Liver (tissue), 9 donors: Measurements from ENCODE around the gene PPP6R3. TPM values are rescaled to one million over a fixed set of nuclear protein-coding genes. Genes with fewer than 3 reads are reported as not detected.
A peak's percentile ranks its signal among the peaks of the same experiment; 100 is the strongest.

Experiments used
- DNase-seq: peaks from one replicate; pipeline ENCODE4 v3.0.0-alpha.2; 2017; ENCODE audit warnings: low spot score
- H3K27ac ChIP-seq, 2 donors: one replicate each; pipeline ENCODE4 v1.7.0; 2013; ENCODE audit warnings: inconsistent platforms in 2 of 2, low read length in 2 of 2, control low read depth in 1 of 2, low read depth in 1 of 2, mild to moderate bottlenecking in 1 of 2
- H3K27me3 ChIP-seq, 4 donors: one replicate each; pipeline versions ENCODE4 v1.6.1 to v1.7.0; 2013; ENCODE audit warnings: low read length in 3 of 4, inconsistent platforms in 1 of 4, mild to moderate bottlenecking in 1 of 4, moderate library complexity in 1 of 4; ENCODE audit not compliant: control insufficient read depth in 4 of 4, insufficient read depth in 4 of 4
- H3K36me3 ChIP-seq, 4 donors: one replicate each; pipeline versions ENCODE4 v1.6.1 to v1.7.0; 2013; ENCODE audit warnings: low read length in 3 of 4, mild to moderate bottlenecking in 3 of 4, low read depth in 1 of 4, moderate library complexity in 1 of 4; ENCODE audit not compliant: control insufficient read depth in 4 of 4, insufficient read depth in 3 of 4
- H3K4me1 ChIP-seq, 4 donors: one replicate each; pipeline versions ENCODE4 v1.6.1 to v1.7.0; 2013; ENCODE audit warnings: low read length in 3 of 4, mild to moderate bottlenecking in 3 of 4, moderate library complexity in 1 of 4; ENCODE audit not compliant: control insufficient read depth in 4 of 4, insufficient read depth in 4 of 4
- H3K4me3 ChIP-seq, 3 donors: one replicate each; pipeline versions ENCODE4 v1.6.1 to v1.7.0; 2013; ENCODE audit warnings: low read length in 3 of 3, control low read depth in 1 of 3, low read depth in 1 of 3, mild to moderate bottlenecking in 1 of 3
- H3K9ac ChIP-seq, 2 donors: one replicate each; pipeline ENCODE4 v1.7.0; 2013; ENCODE audit warnings: low read length in 2 of 2, mild to moderate bottlenecking in 2 of 2, moderate library complexity in 2 of 2, control low read depth in 1 of 2, low read depth in 1 of 2
- H3K9me3 ChIP-seq, 4 donors: one replicate each; pipeline versions ENCODE4 v1.6.1 to v1.7.0; 2013; ENCODE audit warnings: low read length in 3 of 4; ENCODE audit not compliant: control insufficient read depth in 4 of 4
- GABPA ChIP-seq, 2 donors: IDR thresholded peaks in 1 of 2; conservative IDR thresholded peaks in 1 of 2; 2 replicates each; pipeline ENCODE4 v1.6.1; 2016; ENCODE audit warnings: antibody characterized with exemption in 2 of 2, mild to moderate bottlenecking in 1 of 2, moderate library complexity in 1 of 2
- HNF4A ChIP-seq, 2 donors: conservative IDR thresholded peaks; 2 replicates each; pipeline ENCODE4 v1.6.1; 2016; ENCODE audit warnings: antibody characterized with exemption in 2 of 2, mild to moderate bottlenecking in 2 of 2
- HNF4G ChIP-seq: IDR thresholded peaks from 2 replicates; pipeline ENCODE4 v1.6.1; 2016; ENCODE audit warnings: antibody characterized with exemption
- JUND ChIP-seq, 2 donors: IDR thresholded peaks; 2 replicates each; pipeline ENCODE4 v1.6.1; 2016; ENCODE audit warnings: antibody characterized with exemption in 2 of 2
- TAF1 ChIP-seq: conservative IDR thresholded peaks from 2 replicates; pipeline ENCODE4 v1.6.1; 2016; ENCODE audit warnings: antibody characterized with exemption, mild to moderate bottlenecking
- WGBS: extraction: QIAGEN DNeasy Blood & Tissue Kit; methylation state at CpG from one replicate; pipeline ENCODE4 v1.1.7; 2013; 5-methylcytosine and 5-hydroxymethylcytosine counted together
- polyA plus RNA-seq, 2 donors: library from polyadenylated mRNA; stranded (reverse) in 1 of 2; unstranded in 1 of 2; fragments of 200-250 nt in 1 of 2; fragments of >200 nt in 1 of 2; fragmentation: Nextera tagmentation in 1 of 2; extraction: Ambion mirVana in 1 of 2; gene quantifications; one replicate each; pipeline versions ENCODE4 v1.2.1 to v1.2.3, GENCODE V29; 2013 to 2015
- total RNA-seq, 2 donors: library from RNA; depleted of rRNA; stranded (reverse); fragments of >200 nt; gene quantifications; one replicate each; pipeline ENCODE4 v1.2.3, GENCODE V29; 2014
- TF ChIP-seq, protein P1 (sequence below): IDR thresholded peaks from 2 replicates; pipeline ENCODE4 v1.6.1; 2016; ENCODE audit warnings: antibody characterized with exemption
- TF ChIP-seq, protein P2 (sequence below): IDR thresholded peaks from 2 replicates; pipeline ENCODE4 v1.6.1; 2016; ENCODE audit warnings: antibody characterized with exemption
- TF ChIP-seq, protein P3 (sequence below): IDR thresholded peaks from 2 replicates; pipeline ENCODE4 v1.6.1; 2016; ENCODE audit warnings: antibody characterized with exemption, mild to moderate bottlenecking
- donor health status: healthy.
- donor health status: healthy.
- donor health status: healthy.
- donor health status: healthy.
- donor health status: healthy.

PPP6R3 gene
- total and polyA plus RNA-seq, 4 donors: 12.3 to 101 (median 58.1) TPM

DNA sequence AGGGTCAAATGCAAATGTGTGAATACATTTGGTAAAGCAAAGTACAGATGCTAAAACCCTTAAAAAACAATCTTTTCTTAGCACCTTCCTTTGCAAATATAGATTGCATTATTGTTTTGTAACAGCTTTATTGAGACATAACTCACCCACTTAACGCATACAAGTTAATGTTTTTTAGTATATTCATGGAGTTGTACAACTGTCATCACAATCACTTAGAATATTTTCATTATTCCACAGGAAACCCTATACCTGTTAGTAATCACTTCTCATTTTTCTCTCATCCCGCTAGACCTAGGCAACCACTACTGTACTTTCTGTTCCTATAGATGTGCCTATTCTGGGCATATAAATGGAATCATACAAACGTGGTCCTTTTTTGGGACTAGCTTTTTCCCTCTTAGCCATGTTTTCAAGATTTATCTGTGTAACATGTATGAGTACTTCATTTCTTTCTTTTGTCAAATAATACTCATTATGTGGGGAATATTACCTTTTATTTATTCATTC lies 34.7 kb downstream of the PPP6R3 start (continued):
- TF ChIP-seq HNF4A (conservative IDR thresholded peaks at IDR 0.05) (no peak), GABPA (IDR thresholded peaks at IDR 0.05 in 1 of 2, conservative IDR thresholded peaks at IDR 0.05 in 1 of 2) (no peak)
- TF ChIP-seq, protein P1, sequence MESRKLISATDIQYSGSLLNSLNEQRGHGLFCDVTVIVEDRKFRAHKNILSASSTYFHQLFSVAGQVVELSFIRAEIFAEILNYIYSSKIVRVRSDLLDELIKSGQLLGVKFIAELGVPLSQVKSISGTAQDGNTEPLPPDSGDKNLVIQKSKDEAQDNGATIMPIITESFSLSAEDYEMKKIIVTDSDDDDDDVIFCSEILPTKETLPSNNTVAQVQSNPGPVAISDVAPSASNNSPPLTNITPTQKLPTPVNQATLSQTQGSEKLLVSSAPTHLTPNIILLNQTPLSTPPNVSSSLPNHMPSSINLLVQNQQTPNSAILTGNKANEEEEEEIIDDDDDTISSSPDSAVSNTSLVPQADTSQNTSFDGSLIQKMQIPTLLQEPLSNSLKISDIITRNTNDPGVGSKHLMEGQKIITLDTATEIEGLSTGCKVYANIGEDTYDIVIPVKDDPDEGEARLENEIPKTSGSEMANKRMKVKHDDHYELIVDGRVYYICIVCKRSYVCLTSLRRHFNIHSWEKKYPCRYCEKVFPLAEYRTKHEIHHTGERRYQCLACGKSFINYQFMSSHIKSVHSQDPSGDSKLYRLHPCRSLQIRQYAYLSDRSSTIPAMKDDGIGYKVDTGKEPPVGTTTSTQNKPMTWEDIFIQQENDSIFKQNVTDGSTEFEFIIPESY: no peak

DNA sequence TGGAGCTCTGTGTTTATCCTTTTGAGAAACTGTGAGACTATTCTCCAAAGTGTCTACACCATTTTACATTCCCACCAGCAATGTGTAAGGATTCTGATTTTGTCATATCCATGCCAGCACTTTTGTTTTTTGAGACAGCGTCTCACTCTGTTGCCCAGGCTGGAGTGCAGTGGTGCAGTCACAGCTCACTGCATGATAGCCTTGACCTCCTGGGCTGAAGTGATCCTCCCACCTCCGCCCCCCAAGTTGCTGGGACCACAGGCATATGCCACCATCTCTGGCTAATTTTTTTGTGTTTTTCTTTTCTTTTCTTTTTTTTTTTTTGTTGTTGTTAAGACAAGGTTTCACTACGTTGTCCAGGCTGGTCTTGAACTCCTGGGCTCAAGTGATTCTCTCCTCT lies 35.3 kb downstream of the PPP6R3 start:
- Histone ChIP-seq H3K36me3 (no peaks in the 10 kb centered on the region), H3K27ac (no peak overlapping the region), H3K9ac (no peak overlapping the region), H3K4me3 (no peak overlapping the region), H3K4me1 (peaks cover 7 to 20% (median 11%) of the 10 kb centered on the region in 4 donors), H3K9me3 (no peaks in the 10 kb centered on the region), H3K27me3 (no peaks in the 10 kb centered on the region)
- TF ChIP-seq, protein P1: no peak
- TF ChIP-seq, protein P2, sequence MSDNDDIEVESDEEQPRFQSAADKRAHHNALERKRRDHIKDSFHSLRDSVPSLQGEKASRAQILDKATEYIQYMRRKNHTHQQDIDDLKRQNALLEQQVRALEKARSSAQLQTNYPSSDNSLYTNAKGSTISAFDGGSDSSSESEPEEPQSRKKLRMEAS: no peak
- TF ChIP-seq TAF1: no peak
- TF ChIP-seq, protein P3, sequence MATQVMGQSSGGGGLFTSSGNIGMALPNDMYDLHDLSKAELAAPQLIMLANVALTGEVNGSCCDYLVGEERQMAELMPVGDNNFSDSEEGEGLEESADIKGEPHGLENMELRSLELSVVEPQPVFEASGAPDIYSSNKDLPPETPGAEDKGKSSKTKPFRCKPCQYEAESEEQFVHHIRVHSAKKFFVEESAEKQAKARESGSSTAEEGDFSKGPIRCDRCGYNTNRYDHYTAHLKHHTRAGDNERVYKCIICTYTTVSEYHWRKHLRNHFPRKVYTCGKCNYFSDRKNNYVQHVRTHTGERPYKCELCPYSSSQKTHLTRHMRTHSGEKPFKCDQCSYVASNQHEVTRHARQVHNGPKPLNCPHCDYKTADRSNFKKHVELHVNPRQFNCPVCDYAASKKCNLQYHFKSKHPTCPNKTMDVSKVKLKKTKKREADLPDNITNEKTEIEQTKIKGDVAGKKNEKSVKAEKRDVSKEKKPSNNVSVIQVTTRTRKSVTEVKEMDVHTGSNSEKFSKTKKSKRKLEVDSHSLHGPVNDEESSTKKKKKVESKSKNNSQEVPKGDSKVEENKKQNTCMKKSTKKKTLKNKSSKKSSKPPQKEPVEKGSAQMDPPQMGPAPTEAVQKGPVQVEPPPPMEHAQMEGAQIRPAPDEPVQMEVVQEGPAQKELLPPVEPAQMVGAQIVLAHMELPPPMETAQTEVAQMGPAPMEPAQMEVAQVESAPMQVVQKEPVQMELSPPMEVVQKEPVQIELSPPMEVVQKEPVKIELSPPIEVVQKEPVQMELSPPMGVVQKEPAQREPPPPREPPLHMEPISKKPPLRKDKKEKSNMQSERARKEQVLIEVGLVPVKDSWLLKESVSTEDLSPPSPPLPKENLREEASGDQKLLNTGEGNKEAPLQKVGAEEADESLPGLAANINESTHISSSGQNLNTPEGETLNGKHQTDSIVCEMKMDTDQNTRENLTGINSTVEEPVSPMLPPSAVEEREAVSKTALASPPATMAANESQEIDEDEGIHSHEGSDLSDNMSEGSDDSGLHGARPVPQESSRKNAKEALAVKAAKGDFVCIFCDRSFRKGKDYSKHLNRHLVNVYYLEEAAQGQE: no peak
- no peak for TF ChIP-seq GABPA (IDR thresholded peaks at IDR 0.05 in 1 of 2, conservative IDR thresholded peaks at IDR 0.05 in 1 of 2)
- WGBS: 86% methylated on average over 3 of the region's 3 CpGs
- no peak for DNase-seq

DNA sequence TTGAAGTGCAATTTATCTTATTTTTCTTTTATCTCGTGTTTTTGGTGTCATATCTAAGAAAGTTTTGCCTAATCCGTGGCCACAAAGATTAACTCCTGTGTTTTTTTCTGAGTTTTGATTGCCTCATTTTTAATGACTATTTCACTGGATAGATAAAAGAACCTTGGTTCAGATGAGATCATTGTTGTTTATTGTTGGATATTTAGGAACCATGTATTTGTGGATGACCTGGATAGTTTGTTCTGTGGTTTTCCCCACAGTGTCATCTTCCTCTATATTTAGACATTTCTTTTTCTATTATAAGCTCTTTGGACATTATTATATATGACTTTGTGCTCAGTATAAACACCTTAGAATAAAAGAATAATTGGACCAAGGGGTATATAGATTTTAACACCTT lies 37.2 kb downstream of the PPP6R3 start:
- H3K4me1 ChIP-seq: peaks cover 9 to 18% (median 13%) of the 10 kb centered on the region in 4 donors
- H3K27me3 ChIP-seq: no peaks in the 10 kb centered on the region
- peak overlapping the region; percentile 12 to 18 for H3K27ac ChIP-seq
- peak in 1 of 2 donors; percentile 41 for TF ChIP-seq JUND (IDR thresholded peaks at IDR 0.05)
- no peak for TF ChIP-seq HNF4G
- 38% methylated on average over 2 of the region's 2 CpGs for WGBS
- H3K36me3 ChIP-seq: no peaks in the 10 kb centered on the region
- no peak overlapping the region for H3K9ac ChIP-seq
- H3K9me3 ChIP-seq: no peaks in the 10 kb centered on the region
- no peak for DNase-seq
- no peak overlapping the region for H3K4me3 ChIP-seq
